GM21447 (cell line): ENCODE measurements around the gene JPH3.

ENCODE experiments used
- ATAC-seq: cut with Tn5 transposase; IDR thresholded peaks from one replicate; pipeline ENCODE4 v1.9.1; 2021; ENCODE audit not compliant: unreplicated experiment

Gene JPH3

GRCh38 chr16:87598431-87598830, 3.9 kb upstream of the JPH3 start:
- no peak for ATAC-seq

- no peak for ATAC-seq
Measured at GRCh38 chr16:87600246-87600645, 2.1 kb upstream of the JPH3 start.

GRCh38 chr16:87601401-87601981, 817 bp upstream of the JPH3 start:
- no peak for ATAC-seq

GRCh38 chr16:87602821-87603683, 744 bp downstream of the JPH3 start:
- no peak for ATAC-seq

- ATAC-seq, result no peak
Measured at GRCh38 chr16:87603684-87604633, 1.7 kb downstream of the JPH3 start.

- ATAC-seq, result no peak
Measured at GRCh38 chr16:87604634-87605111, 2.4 kb downstream of the JPH3 start.

- no peak for ATAC-seq
Measured at GRCh38 chr16:87607223-87607622, 4.9 kb downstream of the JPH3 start.

GRCh38 chr16:87607871-87608270, 5.6 kb downstream of the JPH3 start:
- no peak for ATAC-seq

GRCh38 chr16:87608400-87608985, 6.2 kb downstream of the JPH3 start:
- no peak for ATAC-seq

GRCh38 chr16:87610026-87610425, 7.7 kb downstream of the JPH3 start:
- no peak for ATAC-seq

- ATAC-seq, result no peak
Measured at GRCh38 chr16:87611456-87611855, 9.1 kb downstream of the JPH3 start.

- ATAC-seq, result no peak
Measured at GRCh38 chr16:87613961-87614360, 11.7 kb downstream of the JPH3 start.

GRCh38 chr16:87615621-87616041, 13.3 kb downstream of the JPH3 start:
- ATAC-seq, result no peak

GRCh38 chr16:87616556-87616955, 14.2 kb downstream of the JPH3 start:
- ATAC-seq, result no peak

- no peak for ATAC-seq
Measured at GRCh38 chr16:87618216-87618615, 15.9 kb downstream of the JPH3 start.

- ATAC-seq, result no peak
Measured at GRCh38 chr16:87619360-87620200, 17.3 kb downstream of the JPH3 start.

GRCh38 chr16:87620201-87620495, 17.8 kb downstream of the JPH3 start:
- no peak for ATAC-seq

- no peak for ATAC-seq
Measured at GRCh38 chr16:87621550-87621829, 19.2 kb downstream of the JPH3 start.

- ATAC-seq, result no peak
Measured at GRCh38 chr16:87621976-87622713, 19.8 kb downstream of the JPH3 start.
